Measurements from ENCODE around the gene PRCD.
"Not testable (repeated sequence)": the region's sequence is repeated elsewhere in the genome, so short reads cannot be mapped to it uniquely, and the experiment has no call there.

PRCD gene

DNA sequence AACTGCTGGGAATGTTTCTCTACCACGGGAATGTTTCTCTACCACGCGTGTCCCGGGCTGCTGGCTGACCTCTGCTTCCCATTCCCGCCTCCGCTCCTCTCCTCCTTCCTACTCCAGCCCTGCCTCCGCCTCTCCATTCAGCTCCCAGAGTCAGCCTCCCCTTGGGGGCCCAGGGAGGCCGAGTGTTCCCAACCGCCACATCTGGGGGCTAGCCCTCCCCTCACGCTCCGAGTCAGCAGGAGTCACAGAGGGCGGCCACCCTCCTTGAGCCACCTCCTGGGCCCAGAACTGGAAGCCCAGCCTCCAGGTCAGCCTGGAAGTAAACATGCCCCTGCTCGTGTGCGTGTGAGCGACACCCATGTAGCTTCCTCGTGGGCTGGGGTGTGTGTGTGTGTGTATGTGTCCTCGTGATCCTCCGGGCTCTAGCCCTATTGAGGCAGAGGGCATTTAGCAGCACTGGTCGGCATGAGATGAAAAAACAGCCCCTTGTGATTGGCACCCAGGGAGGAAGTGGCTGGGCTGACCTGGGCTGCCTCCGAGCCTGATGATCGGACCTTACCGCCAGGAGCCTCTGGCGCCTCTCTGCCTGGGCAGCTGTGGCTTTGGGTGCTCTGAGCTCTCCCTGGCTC is 9.6 kb upstream of the PRCD start:
- TF ChIP-seq, protein P1, sequence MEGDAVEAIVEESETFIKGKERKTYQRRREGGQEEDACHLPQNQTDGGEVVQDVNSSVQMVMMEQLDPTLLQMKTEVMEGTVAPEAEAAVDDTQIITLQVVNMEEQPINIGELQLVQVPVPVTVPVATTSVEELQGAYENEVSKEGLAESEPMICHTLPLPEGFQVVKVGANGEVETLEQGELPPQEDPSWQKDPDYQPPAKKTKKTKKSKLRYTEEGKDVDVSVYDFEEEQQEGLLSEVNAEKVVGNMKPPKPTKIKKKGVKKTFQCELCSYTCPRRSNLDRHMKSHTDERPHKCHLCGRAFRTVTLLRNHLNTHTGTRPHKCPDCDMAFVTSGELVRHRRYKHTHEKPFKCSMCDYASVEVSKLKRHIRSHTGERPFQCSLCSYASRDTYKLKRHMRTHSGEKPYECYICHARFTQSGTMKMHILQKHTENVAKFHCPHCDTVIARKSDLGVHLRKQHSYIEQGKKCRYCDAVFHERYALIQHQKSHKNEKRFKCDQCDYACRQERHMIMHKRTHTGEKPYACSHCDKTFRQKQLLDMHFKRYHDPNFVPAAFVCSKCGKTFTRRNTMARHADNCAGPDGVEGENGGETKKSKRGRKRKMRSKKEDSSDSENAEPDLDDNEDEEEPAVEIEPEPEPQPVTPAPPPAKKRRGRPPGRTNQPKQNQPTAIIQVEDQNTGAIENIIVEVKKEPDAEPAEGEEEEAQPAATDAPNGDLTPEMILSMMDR (IDR thresholded peaks at IDR 0.05) = no peak
- Histone ChIP-seq H3K27ac (peak overlapping the region; percentile 90 to 91), H3K4me3 (peak overlapping the region; percentile 42)
- no peak for DNase-seq (ENCODE audit: low spot score)

DNA sequence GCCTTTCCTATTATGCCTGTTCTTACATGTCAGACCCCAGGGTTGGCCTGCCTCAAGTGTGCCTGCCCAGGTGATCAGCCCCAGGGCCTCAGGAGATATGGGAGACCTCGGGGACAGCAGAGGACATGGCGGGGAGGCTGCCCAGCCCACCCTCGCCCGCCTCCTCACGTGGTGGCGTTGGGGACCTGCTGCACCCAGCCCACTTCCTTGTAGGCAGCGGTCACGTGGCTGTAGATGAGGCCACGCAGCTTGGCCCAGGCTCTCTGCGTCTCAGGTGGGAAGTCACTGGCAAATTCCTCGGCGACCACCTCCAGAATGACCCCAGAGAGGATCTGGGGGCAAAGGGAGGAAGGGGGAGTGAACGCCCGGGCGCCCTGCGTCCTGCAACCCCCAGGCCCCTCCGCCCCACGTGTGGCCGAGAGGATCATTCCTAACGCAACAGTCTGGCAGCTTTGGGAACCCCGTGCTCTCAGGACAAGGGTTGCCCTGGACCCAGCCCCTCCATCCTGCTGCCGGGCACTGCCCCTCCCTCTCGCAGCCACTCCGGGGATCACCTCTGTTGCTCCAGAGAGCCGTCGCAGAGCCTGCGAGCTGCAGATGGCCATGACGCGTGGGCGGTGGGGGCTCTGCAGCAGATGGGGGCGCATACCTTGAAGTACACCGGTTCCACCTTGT is 8.9 kb upstream of the PRCD start:
- peak overlapping the region; percentile 14 for H3K4me3 ChIP-seq
- peak overlapping the region; percentile 90 to 91 for H3K27ac ChIP-seq
- TF ChIP-seq, protein P1 (IDR thresholded peaks at IDR 0.05) = no peak
- DNase-seq (ENCODE audit: low spot score) = no peak

DNA sequence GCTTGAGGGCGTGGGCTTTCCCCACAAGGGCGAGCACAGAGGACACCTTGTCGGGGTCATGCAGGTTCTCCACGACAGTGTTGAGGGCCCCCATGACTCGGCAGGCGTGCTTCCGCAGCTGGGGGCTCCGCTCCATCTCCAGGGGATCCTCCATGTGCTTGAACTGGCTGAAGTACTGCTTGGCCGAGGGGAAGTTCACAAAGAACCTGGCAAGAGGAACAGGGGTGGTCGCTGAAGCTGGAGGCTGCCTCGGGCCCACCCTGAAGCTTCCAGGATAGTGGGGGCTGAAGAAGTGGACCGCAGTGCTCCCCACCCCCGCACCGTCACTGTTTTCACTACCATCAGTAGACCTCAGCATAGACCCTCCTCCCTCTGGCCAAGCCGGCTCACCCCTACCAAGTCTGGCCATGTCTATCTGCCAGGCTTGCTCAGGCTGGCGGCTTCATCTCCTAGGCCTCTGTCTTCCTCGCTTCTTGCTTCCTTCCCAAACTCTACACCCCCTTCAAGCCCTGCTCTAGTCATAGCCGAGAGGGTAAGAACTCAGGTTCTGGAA is 8.3 kb upstream of the PRCD start:
- no peak overlapping the region for H3K4me3 ChIP-seq
- peak overlapping the region in 1 of 2 donors; percentile 90 for H3K27ac ChIP-seq
- TF ChIP-seq, protein P1 (IDR thresholded peaks at IDR 0.05) = no peak
- no peak for DNase-seq (ENCODE audit: low spot score)

DNA sequence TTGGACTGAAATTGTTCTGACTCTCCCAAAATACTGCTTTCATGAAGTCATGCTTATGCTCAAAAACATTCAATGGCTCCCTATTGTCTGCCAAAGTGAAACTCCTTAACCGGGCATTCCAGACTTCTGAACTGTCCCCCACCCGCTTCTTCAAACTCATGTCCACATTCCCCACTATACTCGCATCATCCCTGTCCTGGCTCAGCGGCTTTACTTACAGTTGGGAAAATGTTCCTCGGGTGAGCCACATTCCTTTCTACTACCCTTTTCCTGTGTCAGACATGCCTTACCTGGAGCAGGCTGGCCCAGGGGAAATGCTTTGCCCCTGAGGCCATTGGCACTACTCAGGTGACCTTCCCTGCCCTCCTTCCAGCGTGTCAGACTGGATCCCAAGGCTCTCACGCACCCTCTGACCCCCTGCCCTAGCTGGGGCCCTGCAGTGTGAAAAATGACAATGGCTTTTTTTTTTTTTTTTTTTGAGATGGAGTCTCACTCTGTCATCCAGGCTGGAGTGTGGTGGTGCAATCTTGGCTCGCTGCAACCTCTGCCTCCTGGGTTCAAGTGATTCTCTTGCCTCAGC is 7.7 kb upstream of the PRCD start:
- no peak for DNase-seq (ENCODE audit: low spot score)
- Histone ChIP-seq H3K27ac (peak overlapping the region in 1 of 2 donors; percentile 90), H3K4me3 (no peak overlapping the region)
- TF ChIP-seq, protein P1 (IDR thresholded peaks at IDR 0.05) = no peak

DNA sequence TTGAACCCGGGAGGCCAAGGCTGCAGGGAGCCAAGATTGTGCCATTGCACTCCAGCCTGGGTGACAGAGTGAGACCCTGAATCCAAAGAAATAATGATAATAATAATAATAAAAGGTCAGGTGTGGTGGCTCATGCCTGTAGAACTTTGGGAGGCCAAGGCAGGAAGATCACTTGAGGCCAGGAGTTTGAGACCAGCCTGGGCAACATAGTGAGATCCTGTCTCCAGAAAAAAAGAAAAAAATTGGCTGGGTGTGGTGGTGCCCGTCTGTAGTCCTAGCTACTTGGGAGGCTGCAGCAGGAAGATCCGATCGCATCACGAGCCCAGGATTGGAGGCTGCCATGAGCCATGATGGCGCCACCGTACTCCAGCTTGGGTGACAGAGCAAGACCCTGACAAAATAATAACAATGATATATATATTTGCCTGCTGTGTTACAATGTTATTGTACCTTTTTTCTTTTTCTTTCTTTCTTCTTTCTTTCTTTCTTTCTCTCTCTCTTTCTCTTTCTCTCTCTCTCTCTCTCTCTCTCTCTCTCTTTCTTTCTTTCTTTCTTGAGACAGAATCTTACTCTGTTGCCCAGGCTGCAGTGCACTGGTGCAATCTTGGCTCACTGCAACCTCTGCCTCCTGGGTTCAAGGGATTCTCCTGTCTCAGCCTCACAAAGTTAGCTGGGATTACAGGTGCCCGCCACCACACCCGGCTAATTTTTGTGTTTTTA is 6.0 kb upstream of the PRCD start:
- H3K4me3 ChIP-seq; H3K27ac ChIP-seq; DNase-seq (ENCODE audit: low spot score): not testable (repeated sequence)

DNA sequence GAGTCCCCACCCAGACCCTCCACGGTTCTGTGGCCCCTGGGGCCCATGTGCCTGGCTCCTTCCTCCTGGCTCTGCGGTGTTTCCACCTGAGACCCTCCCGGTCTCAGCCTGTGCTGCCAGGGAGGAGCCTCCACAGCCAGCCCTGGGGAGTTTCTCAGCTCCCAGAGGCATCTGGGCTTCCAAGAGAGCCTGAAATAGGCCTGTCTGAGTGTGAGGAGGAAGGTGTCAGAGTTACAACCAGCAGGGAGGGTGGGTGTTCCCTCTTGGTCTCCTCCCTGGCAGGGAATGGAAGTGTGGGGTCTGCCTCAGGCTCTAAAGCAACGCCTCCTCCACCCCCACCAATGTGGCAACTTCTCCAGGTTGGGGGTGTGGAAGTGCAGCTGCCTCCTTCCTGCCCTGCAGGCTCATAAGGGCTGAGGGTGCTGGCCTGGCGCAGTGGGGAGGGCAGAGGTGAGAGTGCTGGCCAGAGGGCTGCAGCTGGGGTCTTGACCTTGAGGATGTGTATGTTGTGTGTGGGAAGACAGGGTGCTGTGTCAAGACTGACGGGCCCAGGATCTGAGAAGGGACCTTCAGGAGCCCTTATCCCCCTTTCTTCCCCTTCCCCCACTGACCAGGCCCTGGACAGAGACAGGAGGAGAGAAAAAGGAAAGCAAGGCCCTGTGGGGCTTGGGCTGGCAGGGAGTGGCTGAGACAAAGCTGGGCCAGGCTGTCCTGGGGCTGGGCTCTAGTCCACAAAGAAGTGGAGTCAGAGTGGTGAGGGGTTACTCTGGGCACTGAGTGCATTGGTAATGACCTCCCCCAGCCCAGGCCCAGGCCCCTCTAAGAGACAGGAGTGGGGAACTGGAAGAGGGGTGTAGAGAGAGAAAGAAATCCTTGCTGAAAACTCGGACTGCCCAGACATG is 4.8 kb upstream of the PRCD start:
- Histone ChIP-seq H3K27ac (peak overlapping the region in 1 of 2 donors; percentile 87), H3K4me3 (peak overlapping the region; percentile 79)
- TF ChIP-seq, protein P1 (IDR thresholded peaks at IDR 0.05) = no peak
- peak; percentile 71 for DNase-seq (ENCODE audit: low spot score)
